Stimulated activated memory B cell treated with anti-CD40 and anti-IgM and Interleukin-4, amounts not matched to agents 10 μg/mL and 1 μg/mL and 100 μg/mL, for 72 hours (primary cell): ENCODE data around the gene TBX1.

Source experiments
- ATAC-seq: fragments of 150-1000 bp; cut with Tn5 transposase; 2 replicates; pipeline ENCODE4 v1.10.0; 2021
- H3K27ac Mint-ChIP-seq: one replicate; pipeline ENCODE4 v1.8.0; 2022; ENCODE audit warnings: mild to moderate bottlenecking, mixed read lengths
- H3K27me3 Mint-ChIP-seq: one replicate; pipeline ENCODE4 v1.8.0; 2022; ENCODE audit warnings: mixed read lengths
- H3K36me3 Mint-ChIP-seq: one replicate; pipeline ENCODE4 v1.8.0; 2022; ENCODE audit warnings: mixed read lengths
- H3K4me1 Mint-ChIP-seq: one replicate; pipeline ENCODE4 v1.8.0; 2022; ENCODE audit warnings: mixed read lengths
- H3K4me3 Mint-ChIP-seq: one replicate; pipeline ENCODE4 v1.8.0; 2022; ENCODE audit warnings: mild to moderate bottlenecking, moderate library complexity, mixed read lengths
- H3K9me3 Mint-ChIP-seq: one replicate; pipeline ENCODE4 v1.8.0; 2022; ENCODE audit warnings: mixed read lengths

TBX1 gene

GRCh38 chr22:19797086-19798002, 36.8 kb downstream of the TBX1 start:
- H3K27me3 Mint-ChIP-seq, result no peaks in the 10 kb centered on the region
- H3K4me3 Mint-ChIP-seq, result no peak overlapping the region
- H3K27ac Mint-ChIP-seq, result no peak overlapping the region
- H3K4me1 Mint-ChIP-seq, result no peaks in the 10 kb centered on the region
- peaks cover 12% of the 10 kb centered on the region for H3K9me3 Mint-ChIP-seq
- no peak for ATAC-seq
- peaks cover 58% of the 10 kb centered on the region for H3K36me3 Mint-ChIP-seq

GRCh38 chr22:19798003-19798665, 37.6 kb downstream of the TBX1 start:
- Mint-ChIP-seq H3K4me3 (no peak overlapping the region), H3K27me3 (no peaks in the 10 kb centered on the region), H3K9me3 (peaks cover 8% of the 10 kb centered on the region), H3K4me1 (no peaks in the 10 kb centered on the region), H3K36me3 (peaks cover 56% of the 10 kb centered on the region), H3K27ac (no peak overlapping the region)
- no peak for ATAC-seq

- Mint-ChIP-seq H3K27me3 (no peaks in the 10 kb centered on the region), H3K4me3 (no peak overlapping the region), H3K9me3 (peaks cover 6% of the 10 kb centered on the region), H3K36me3 (peaks cover 53% of the 10 kb centered on the region), H3K4me1 (no peaks in the 10 kb centered on the region), H3K27ac (no peak overlapping the region)
- no peak for ATAC-seq
These were observed 38.3 kb downstream of the TBX1 start for GRCh38 chr22:19798891-19799293.

- Mint-ChIP-seq H3K4me3 (no peak overlapping the region), H3K36me3 (peaks cover 48% of the 10 kb centered on the region), H3K27ac (no peak overlapping the region), H3K9me3 (no peaks in the 10 kb centered on the region), H3K27me3 (no peaks in the 10 kb centered on the region), H3K4me1 (no peaks in the 10 kb centered on the region)
- no peak for ATAC-seq
These were observed 39.0 kb downstream of the TBX1 start for GRCh38 chr22:19799322-19800190.

GRCh38 chr22:19800306-19800705, 39.7 kb downstream of the TBX1 start:
- Mint-ChIP-seq H3K36me3 (peaks cover 46% of the 10 kb centered on the region), H3K4me3 (no peak overlapping the region), H3K27me3 (no peaks in the 10 kb centered on the region), H3K9me3 (no peaks in the 10 kb centered on the region), H3K4me1 (no peaks in the 10 kb centered on the region), H3K27ac (no peak overlapping the region)
- no peak for ATAC-seq

- ATAC-seq, result peak; percentile 11
- Mint-ChIP-seq H3K4me1 (no peaks in the 10 kb centered on the region), H3K27ac (no peak overlapping the region), H3K36me3 (peaks cover 41% of the 10 kb centered on the region), H3K4me3 (no peak overlapping the region), H3K9me3 (no peaks in the 10 kb centered on the region), H3K27me3 (no peaks in the 10 kb centered on the region)
These were observed 40.2 kb downstream of the TBX1 start for GRCh38 chr22:19800761-19801244.

- Mint-ChIP-seq H3K36me3 (peaks cover 40% of the 10 kb centered on the region), H3K27ac (no peak overlapping the region)
These were observed 40.9 kb downstream of the TBX1 start for GRCh38 chr22:19801340-19802000.

GRCh38 chr22:19802001-19802893, 41.7 kb downstream of the TBX1 start:
- no peak overlapping the region for H3K27ac Mint-ChIP-seq
- H3K4me3 Mint-ChIP-seq, result no peak overlapping the region
- H3K27me3 Mint-ChIP-seq, result no peaks in the 10 kb centered on the region

More at GRCh38 chr22:19801340-19802000, 40.9 kb downstream of the TBX1 start:
- Mint-ChIP-seq H3K27me3 (no peaks in the 10 kb centered on the region), H3K4me3 (no peak overlapping the region), H3K9me3 (no peaks in the 10 kb centered on the region), H3K4me1 (no peaks in the 10 kb centered on the region)
- no peak for ATAC-seq

GRCh38 chr22:19802894-19803735, 42.5 kb downstream of the TBX1 start:
- no peaks in the 10 kb centered on the region for H3K9me3 Mint-ChIP-seq
- H3K27ac Mint-ChIP-seq, result no peak overlapping the region
- no peak overlapping the region for H3K4me3 Mint-ChIP-seq
- no peak for ATAC-seq
- no peaks in the 10 kb centered on the region for H3K4me1 Mint-ChIP-seq
- H3K36me3 Mint-ChIP-seq, result peaks cover 45% of the 10 kb centered on the region
- H3K27me3 Mint-ChIP-seq, result no peaks in the 10 kb centered on the region

More at GRCh38 chr22:19802001-19802893, 41.7 kb downstream of the TBX1 start:
- Mint-ChIP-seq H3K36me3 (peaks cover 47% of the 10 kb centered on the region), H3K4me1 (no peaks in the 10 kb centered on the region), H3K9me3 (no peaks in the 10 kb centered on the region)
- ATAC-seq, result no peak

- ATAC-seq, result no peak
These were observed 43.2 kb downstream of the TBX1 start for GRCh38 chr22:19803736-19804267.

GRCh38 chr22:19805821-19806212, 45.2 kb downstream of the TBX1 start:
- Mint-ChIP-seq H3K27me3 (no peaks in the 10 kb centered on the region), H3K36me3 (peaks cover 35% of the 10 kb centered on the region), H3K9me3 (no peaks in the 10 kb centered on the region), H3K4me3 (no peak overlapping the region), H3K27ac (no peak overlapping the region), H3K4me1 (no peaks in the 10 kb centered on the region)
- no peak for ATAC-seq

More at GRCh38 chr22:19803736-19804267, 43.2 kb downstream of the TBX1 start:
- H3K9me3 Mint-ChIP-seq, result no peaks in the 10 kb centered on the region
- H3K4me3 Mint-ChIP-seq, result no peak overlapping the region
- H3K4me1 Mint-ChIP-seq, result no peaks in the 10 kb centered on the region
- peaks cover 41% of the 10 kb centered on the region for H3K36me3 Mint-ChIP-seq
- H3K27ac Mint-ChIP-seq, result no peak overlapping the region
- H3K27me3 Mint-ChIP-seq, result no peaks in the 10 kb centered on the region

- H3K27me3 Mint-ChIP-seq, result no peaks in the 10 kb centered on the region
- no peaks in the 10 kb centered on the region for H3K9me3 Mint-ChIP-seq
- H3K27ac Mint-ChIP-seq, result no peak overlapping the region
- no peaks in the 10 kb centered on the region for H3K4me1 Mint-ChIP-seq
- H3K4me3 Mint-ChIP-seq, result no peak overlapping the region
- no peak for ATAC-seq
- H3K36me3 Mint-ChIP-seq, result peaks cover 40% of the 10 kb centered on the region
These were observed 45.9 kb downstream of the TBX1 start for GRCh38 chr22:19806213-19807160.
